ENCODE data around the gene MRPL58.
"Not testable (repeated sequence)": the region's sequence is repeated elsewhere in the genome, so short reads cannot be mapped to it uniquely, and the experiment has no call there.

The MRPL58 gene

GRCh38 chr17:75012346-75013091 lies at the start of gene MRPL58:
Gene MRPL58 (plus strand): TSS chr17:75012670. CDS start chr17:75012687, 17 bp downstream.
- DNase-seq (ENCODE audit: low read depth) = peak; percentile 81

GRCh38 chr17:74963656-74964055 lies 48.8 kb upstream of the MRPL58 start:
- no peak for DNase-seq (ENCODE audit: low read depth)

GRCh38 chr17:74964246-74964761 lies 48.2 kb upstream of the MRPL58 start:
- DNase-seq (ENCODE audit: low read depth) = no peak

GRCh38 chr17:74964988-74965622 lies 47.4 kb upstream of the MRPL58 start:
- DNase-seq (ENCODE audit: low read depth) = no peak

- no peak for DNase-seq (ENCODE audit: low read depth)
These were observed 44.1 kb upstream of the MRPL58 start for GRCh38 chr17:74968361-74968780.

- not testable (repeated sequence) for DNase-seq (ENCODE audit: low read depth)
These were observed 43.0 kb upstream of the MRPL58 start for GRCh38 chr17:74969501-74969900.

- no peak for DNase-seq (ENCODE audit: low read depth)
These were observed 42.1 kb upstream of the MRPL58 start for GRCh38 chr17:74970395-74970794.

GRCh38 chr17:74971069-74971841 lies 41.2 kb upstream of the MRPL58 start:
- no peak for DNase-seq (ENCODE audit: low read depth)

GRCh38 chr17:74971842-74972106 lies 40.7 kb upstream of the MRPL58 start:
- DNase-seq (ENCODE audit: low read depth) = no peak

- DNase-seq (ENCODE audit: low read depth) = peak; percentile 28
These were observed 40.1 kb upstream of the MRPL58 start, which contains the start of gene HID1 for GRCh38 chr17:74972107-74972972. Gene HID1 (minus strand): TSS chr17:74972759. CDS start chr17:74972656, 103 bp downstream.

GRCh38 chr17:74972973-74973328 lies 39.5 kb upstream of the MRPL58 start:
- DNase-seq (ENCODE audit: low read depth) = no peak

- DNase-seq (ENCODE audit: low read depth) = no peak
These were observed 36.5 kb upstream of the MRPL58 start for GRCh38 chr17:74975943-74976342.

- no peak for DNase-seq (ENCODE audit: low read depth)
These were observed 34.7 kb upstream of the MRPL58 start for GRCh38 chr17:74977802-74978201.

- DNase-seq (ENCODE audit: low read depth) = no peak
These were observed 34.2 kb upstream of the MRPL58 start for GRCh38 chr17:74978240-74978639.

GRCh38 chr17:74979408-74980146 lies 32.9 kb upstream of the MRPL58 start:
- DNase-seq (ENCODE audit: low read depth) = no peak

GRCh38 chr17:74981318-74981978 lies 31.0 kb upstream of the MRPL58 start:
- DNase-seq (ENCODE audit: low read depth) = no peak

- peak; percentile 70 for DNase-seq (ENCODE audit: low read depth)
These were observed 30.3 kb upstream of the MRPL58 start for GRCh38 chr17:74981979-74982662.

- DNase-seq (ENCODE audit: low read depth) = peak; percentile 13
These were observed 29.7 kb upstream of the MRPL58 start for GRCh38 chr17:74982663-74983313.

GRCh38 chr17:74986206-74986576 lies 26.3 kb upstream of the MRPL58 start:
- DNase-seq (ENCODE audit: low read depth) = no peak
